IMR-90 (cell line): ENCODE measurements around the gene PLAAT3. TPM values are rescaled to one million over a fixed set of nuclear protein-coding genes. Genes with fewer than 3 reads are reported as not detected.

ENCODE experiments used
- ELK1 ChIP-seq: fragments of 150-350 bp; IDR thresholded peaks from 2 replicates; pipeline ENCODE4 v1.6.1; 2016; ENCODE audit warnings: low read depth, mild to moderate bottlenecking, low read length, moderate library complexity, borderline replicate concordance
- SMC3 ChIP-seq: fragments of 150-350 bp; IDR thresholded peaks from 2 replicates; pipeline ENCODE4 v1.6.1; 2016; ENCODE audit warnings: low read depth, mild to moderate bottlenecking, antibody characterized with exemption, low read length, moderate library complexity
- polyA plus RNA-seq, 3 experiments: library from polyadenylated mRNA; depleted of rRNA; stranded (reverse); fragments of >200 nt; gene quantifications; 2 replicates each; pipeline ENCODE4 v1.2.3, GENCODE V29; 2012; ENCODE audit warnings: low replicate concordance in 1 of 3
- total RNA-seq: library from RNA; depleted of rRNA; stranded (reverse); fragments of >200 nt; gene quantifications from 2 replicates; pipeline ENCODE4 v1.2.3, GENCODE V29; 2012

PLAAT3 gene
- total and polyA plus RNA-seq, 2 of the 4 experiments (the other 2 are of a cell fraction) = 3.2 to 3.9 TPM

GRCh38 chr11:63537293-63538101 is 76.7 kb downstream of the PLAAT3 start (continued):
- TF ChIP-seq ELK1 (no peak), SMC3 (no peak)
